GM12878 (cell line): ENCODE measurements around the gene CDK5R1. TPM values are rescaled to one million over a fixed set of nuclear protein-coding genes. Genes with fewer than 3 reads are reported as not detected.

Experiments used
- ATF7 ChIP-seq: fragments of 450-650 bp; IDR thresholded peaks from 2 replicates; pipeline ENCODE4 v1.6.1; 2016; ENCODE audit warnings: low read depth, mild to moderate bottlenecking
- BHLHE40 ChIP-seq, 2 experiments: fragments of 450-650 bp in 1 of 2; IDR thresholded peaks; 2 replicates each; pipeline ENCODE4 v1.6.1; 2011 to 2017; ENCODE audit warnings: low read depth in 2 of 2, borderline replicate concordance in 1 of 2, improper control_type of control experiment in 1 of 2, low read length in 1 of 2, mild to moderate bottlenecking in 1 of 2
- CHD2 ChIP-seq: IDR thresholded peaks from 2 replicates; pipeline ENCODE4 v1.6.1; 2011; ENCODE audit warnings: low read depth, low read length, improper control_type of control experiment, borderline replicate concordance
- CREB1 ChIP-seq: IDR thresholded peaks from 2 replicates; pipeline ENCODE4 v1.6.1; 2012; ENCODE audit warnings: low read depth, mild to moderate bottlenecking, inconsistent platforms
- HSF1 ChIP-seq: fragments of 150-350 bp; IDR thresholded peaks from 2 replicates; pipeline ENCODE4 v1.6.1; 2014; ENCODE audit warnings: mild to moderate bottlenecking, low read depth, low read length
- IRF5 ChIP-seq: fragments of 450-650 bp; IDR thresholded peaks from 2 replicates; pipeline ENCODE4 v1.6.1; 2017; ENCODE audit warnings: borderline replicate concordance
- NFXL1 ChIP-seq: fragments of 450-650 bp; IDR thresholded peaks from 2 replicates; pipeline ENCODE4 v1.6.1; 2017; ENCODE audit warnings: antibody characterized with exemption, mild to moderate bottlenecking, borderline replicate concordance
- PBX3 ChIP-seq: IDR thresholded peaks from 2 replicates; pipeline ENCODE4 v1.6.1; 2011; ENCODE audit warnings: mild to moderate bottlenecking, low read depth, low read length, moderate library complexity; ENCODE audit not compliant: insufficient replicate concordance
- PML ChIP-seq: IDR thresholded peaks from 2 replicates; pipeline ENCODE4 v1.6.1; 2012; ENCODE audit warnings: low read length, inconsistent platforms
- POLR2A ChIP-seq: IDR thresholded peaks from 2 replicates; pipeline ENCODE4 v1.6.1; 2011; ENCODE audit warnings: low read depth, mild to moderate bottlenecking, low read length
- RELB ChIP-seq: fragments of 450-650 bp; IDR thresholded peaks from 2 replicates; pipeline ENCODE4 v1.6.1; 2017; ENCODE audit warnings: low read depth, mild to moderate bottlenecking, moderate library complexity
- SKIL ChIP-seq: fragments of 450-650 bp; IDR thresholded peaks from 2 replicates; pipeline ENCODE4 v1.6.1; 2017; ENCODE audit warnings: mild to moderate bottlenecking, low read depth, inconsistent platforms; ENCODE audit not compliant: poor library complexity, severe bottlenecking
- SREBF2 ChIP-seq: IDR thresholded peaks from 2 replicates; pipeline ENCODE4 v1.6.1; 2012; ENCODE audit warnings: mild to moderate bottlenecking, low read length
- STAT1 ChIP-seq: fragments of 450-650 bp; conservative IDR thresholded peaks from 2 replicates; pipeline ENCODE4 v1.6.1; 2014; ENCODE audit warnings: antibody characterized with exemption, mild to moderate bottlenecking
- YY1 ChIP-seq: IDR thresholded peaks from 2 replicates; pipeline ENCODE4 v1.6.1; 2011; ENCODE audit warnings: low read depth, mild to moderate bottlenecking, low read length
- polyA plus RNA-seq, 11 experiments: library from polyadenylated mRNA; depleted of rRNA in 4 of 11; unstranded in 6 of 11; stranded (reverse) in 5 of 11; fragments of >200 nt; fragmentation: Nextera tagmentation in 4 of 11; fragmentation: Illumina TruSeq in 1 of 11; extraction: Ambion mirVana in 4 of 11; extraction: Trizol in 1 of 11; gene quantifications; 1 replicate in 1 of 11; 2 replicates in 10 of 11; pipeline versions ENCODE4 v1.2.1 to v1.2.3, GENCODE V29; 2011 to 2016; ENCODE audit warnings: inconsistent platforms in 2 of 11, missing spikeins in 2 of 11, low read depth in 1 of 11
- total RNA-seq, 4 experiments: library from RNA; depleted of rRNA in 3 of 4; stranded (reverse); fragments of >200 nt in 3 of 4; fragmentation: Illumina TruSeq in 1 of 4; extraction: Trizol in 1 of 4; gene quantifications; 2 replicates each; pipeline versions ENCODE4 v1.2.1 to v1.2.3, GENCODE V29; 2013 to 2021
- TF ChIP-seq, protein P1 (sequence below): IDR thresholded peaks from 2 replicates; pipeline ENCODE4 v1.6.1; 2012; ENCODE audit warnings: mild to moderate bottlenecking, low read depth, low read length
- TF ChIP-seq, protein P2 (sequence below): IDR thresholded peaks from 2 replicates; pipeline ENCODE4 v1.6.1; 2011; ENCODE audit warnings: low read depth, mild to moderate bottlenecking, low read length, moderate library complexity, borderline replicate concordance; ENCODE audit errors: extremely low read depth

CDK5R1 gene
- total and polyA plus RNA-seq, 10 of the 15 experiments (the other 5 are each of a cell fraction or from before 2014, with no cell fraction given) = 1.1 to 28.3 (median 12.2) TPM

GRCh38 chr17:32523017-32523680, 36.4 kb downstream of the CDK5R1 start (continued):
- TF ChIP-seq PBX3 = no peak
- peak; percentile 85 to 89 for TF ChIP-seq BHLHE40 (IDR thresholded peaks at IDR 0.05; ENCODE audit: borderline replicate concordance in 1 of 2, low read depth in 2 of 2, low read length in 1 of 2)
- TF ChIP-seq YY1 = peak; percentile 67; the same call in 1 of the 2 replicates
- TF ChIP-seq, protein P1, sequence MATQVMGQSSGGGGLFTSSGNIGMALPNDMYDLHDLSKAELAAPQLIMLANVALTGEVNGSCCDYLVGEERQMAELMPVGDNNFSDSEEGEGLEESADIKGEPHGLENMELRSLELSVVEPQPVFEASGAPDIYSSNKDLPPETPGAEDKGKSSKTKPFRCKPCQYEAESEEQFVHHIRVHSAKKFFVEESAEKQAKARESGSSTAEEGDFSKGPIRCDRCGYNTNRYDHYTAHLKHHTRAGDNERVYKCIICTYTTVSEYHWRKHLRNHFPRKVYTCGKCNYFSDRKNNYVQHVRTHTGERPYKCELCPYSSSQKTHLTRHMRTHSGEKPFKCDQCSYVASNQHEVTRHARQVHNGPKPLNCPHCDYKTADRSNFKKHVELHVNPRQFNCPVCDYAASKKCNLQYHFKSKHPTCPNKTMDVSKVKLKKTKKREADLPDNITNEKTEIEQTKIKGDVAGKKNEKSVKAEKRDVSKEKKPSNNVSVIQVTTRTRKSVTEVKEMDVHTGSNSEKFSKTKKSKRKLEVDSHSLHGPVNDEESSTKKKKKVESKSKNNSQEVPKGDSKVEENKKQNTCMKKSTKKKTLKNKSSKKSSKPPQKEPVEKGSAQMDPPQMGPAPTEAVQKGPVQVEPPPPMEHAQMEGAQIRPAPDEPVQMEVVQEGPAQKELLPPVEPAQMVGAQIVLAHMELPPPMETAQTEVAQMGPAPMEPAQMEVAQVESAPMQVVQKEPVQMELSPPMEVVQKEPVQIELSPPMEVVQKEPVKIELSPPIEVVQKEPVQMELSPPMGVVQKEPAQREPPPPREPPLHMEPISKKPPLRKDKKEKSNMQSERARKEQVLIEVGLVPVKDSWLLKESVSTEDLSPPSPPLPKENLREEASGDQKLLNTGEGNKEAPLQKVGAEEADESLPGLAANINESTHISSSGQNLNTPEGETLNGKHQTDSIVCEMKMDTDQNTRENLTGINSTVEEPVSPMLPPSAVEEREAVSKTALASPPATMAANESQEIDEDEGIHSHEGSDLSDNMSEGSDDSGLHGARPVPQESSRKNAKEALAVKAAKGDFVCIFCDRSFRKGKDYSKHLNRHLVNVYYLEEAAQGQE = 0 out of 2 replicates have a peak, but pooled peaks have one; percentile 9
- TF ChIP-seq SKIL = peak; percentile 99
- TF ChIP-seq STAT1 = 0 out of 2 replicates have a peak, but pooled peaks have one; percentile 23
- TF ChIP-seq POLR2A = peak; percentile 59
- TF ChIP-seq IRF5 = no peak
- peak; percentile 96 for TF ChIP-seq ATF7
- no peak for TF ChIP-seq NFXL1
- no peak for TF ChIP-seq SREBF2
- TF ChIP-seq RELB = peak; percentile 94
- TF ChIP-seq CREB1 = peak; percentile 80
- TF ChIP-seq, protein P2, sequence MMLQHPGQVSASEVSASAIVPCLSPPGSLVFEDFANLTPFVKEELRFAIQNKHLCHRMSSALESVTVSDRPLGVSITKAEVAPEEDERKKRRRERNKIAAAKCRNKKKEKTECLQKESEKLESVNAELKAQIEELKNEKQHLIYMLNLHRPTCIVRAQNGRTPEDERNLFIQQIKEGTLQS = no peak
- no peak; the same call in 1 of the 2 replicates for TF ChIP-seq PML
- TF ChIP-seq HSF1 = no peak
- TF ChIP-seq CHD2 = peak; percentile 82
